Vagina (tissue), 2 donors: Measurements from ENCODE around the gene PAPPA2.

Experiments used
- POLR2A ChIP-seq, 2 donors: fragments of 450-650 bp; IDR thresholded peaks; one replicate each; pipeline ENCODE4 v1.6.1; 2017; ENCODE audit warnings: antibody characterized with exemption in 2 of 2, mild to moderate bottlenecking in 2 of 2, moderate library complexity in 2 of 2
- POLR2AphosphoS5 ChIP-seq, 2 donors: sonication (generic); formaldehyde crosslinking; IDR thresholded peaks; one replicate each; pipeline ENCODE4 v1.9.0; 2017; ENCODE audit warnings: antibody characterized with exemption in 2 of 2, mild to moderate bottlenecking in 2 of 2, low read depth in 1 of 2; ENCODE audit not compliant: insufficient read depth in 1 of 2
- TF ChIP-seq, protein P1 (sequence below), 3 experiments: fragments of 450-650 bp in 2 of 3; fragments of 200-600 bp in 1 of 3; sonication (generic) in 1 of 3; IDR thresholded peaks; one replicate each; pipeline ENCODE4 v1.5.1; 2017 to 2019; ENCODE audit warnings: antibody characterized with exemption in 3 of 3, mild to moderate bottlenecking in 2 of 3, moderate library complexity in 2 of 3

- TF ChIP-seq, protein P1, sequence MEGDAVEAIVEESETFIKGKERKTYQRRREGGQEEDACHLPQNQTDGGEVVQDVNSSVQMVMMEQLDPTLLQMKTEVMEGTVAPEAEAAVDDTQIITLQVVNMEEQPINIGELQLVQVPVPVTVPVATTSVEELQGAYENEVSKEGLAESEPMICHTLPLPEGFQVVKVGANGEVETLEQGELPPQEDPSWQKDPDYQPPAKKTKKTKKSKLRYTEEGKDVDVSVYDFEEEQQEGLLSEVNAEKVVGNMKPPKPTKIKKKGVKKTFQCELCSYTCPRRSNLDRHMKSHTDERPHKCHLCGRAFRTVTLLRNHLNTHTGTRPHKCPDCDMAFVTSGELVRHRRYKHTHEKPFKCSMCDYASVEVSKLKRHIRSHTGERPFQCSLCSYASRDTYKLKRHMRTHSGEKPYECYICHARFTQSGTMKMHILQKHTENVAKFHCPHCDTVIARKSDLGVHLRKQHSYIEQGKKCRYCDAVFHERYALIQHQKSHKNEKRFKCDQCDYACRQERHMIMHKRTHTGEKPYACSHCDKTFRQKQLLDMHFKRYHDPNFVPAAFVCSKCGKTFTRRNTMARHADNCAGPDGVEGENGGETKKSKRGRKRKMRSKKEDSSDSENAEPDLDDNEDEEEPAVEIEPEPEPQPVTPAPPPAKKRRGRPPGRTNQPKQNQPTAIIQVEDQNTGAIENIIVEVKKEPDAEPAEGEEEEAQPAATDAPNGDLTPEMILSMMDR (IDR thresholded peaks at IDR 0.05): no peak
- TF ChIP-seq POLR2A (IDR thresholded peaks at IDR 0.05) (no peak), POLR2AphosphoS5 (IDR thresholded peaks at IDR 0.05; ENCODE audit: insufficient read depth in 1 of 2, low read depth in 1 of 2) (no peak)
These were observed 3.5 kb downstream of the PAPPA2 start for GRCh38 chr1:176466514-176466913.
